Measurements from ENCODE around the gene AASDH.

AASDH gene

GRCh38 chr4:56315041-56315440 is 72.2 kb downstream of the AASDH start:
- DNase-seq: no peak

GRCh38 chr4:56314207-56314915 is 72.9 kb downstream of the AASDH start:
- no peak for DNase-seq

GRCh38 chr4:56313132-56313531 is 74.2 kb downstream of the AASDH start:
- DNase-seq: no peak

- DNase-seq: no peak
These were observed 75.9 kb downstream of the AASDH start for GRCh38 chr4:56311299-56311975.

- no peak for DNase-seq
These were observed 76.7 kb downstream of the AASDH start for GRCh38 chr4:56310401-56311125.

- DNase-seq: no peak
These were observed 78.9 kb downstream of the AASDH start for GRCh38 chr4:56308384-56308783.

- DNase-seq: no peak
These were observed 79.9 kb downstream of the AASDH start for GRCh38 chr4:56307423-56307822.

GRCh38 chr4:56305390-56305789 is 81.9 kb downstream of the AASDH start:
- no peak for DNase-seq

- no peak for DNase-seq
These were observed 83.4 kb downstream of the AASDH start for GRCh38 chr4:56303921-56304320.

- no peak for DNase-seq
These were observed 84.5 kb downstream of the AASDH start for GRCh38 chr4:56302760-56303159.

- DNase-seq: no peak
These were observed 85.2 kb downstream of the AASDH start for GRCh38 chr4:56301997-56302496.

GRCh38 chr4:56301181-56301996 is 85.9 kb downstream of the AASDH start:
- peak; percentile 75 for DNase-seq

- DNase-seq: no peak
These were observed 89.1 kb downstream of the AASDH start for GRCh38 chr4:56298236-56298635.

- no peak for DNase-seq
These were observed 89.5 kb downstream of the AASDH start for GRCh38 chr4:56297776-56298175.

- DNase-seq: no peak
These were observed 90.8 kb downstream of the AASDH start for GRCh38 chr4:56296526-56296925.

- no peak for DNase-seq
These were observed 94.2 kb downstream of the AASDH start for GRCh38 chr4:56293121-56293520.

GRCh38 chr4:56289934-56290333 is 97.4 kb downstream of the AASDH start:
- DNase-seq: no peak

GRCh38 chr4:56288663-56289062 is 98.6 kb downstream of the AASDH start:
- DNase-seq: no peak

All from NCI-H146 (cell line).